HG02610 (cell line): ENCODE measurements around the gene TLE4.
A peak's percentile ranks its signal among the peaks of the same experiment; 100 is the strongest.
"Not testable (repeated sequence)": the region's sequence is repeated elsewhere in the genome, so short reads cannot be mapped to it uniquely, and the experiment has no call there.

Experiments used
- ATAC-seq: cut with Tn5 transposase; IDR thresholded peaks from one replicate; pipeline ENCODE4 v1.9.1; 2021; ENCODE audit warnings: mild to moderate bottlenecking, moderate library complexity; ENCODE audit not compliant: unreplicated experiment

The TLE4 gene

DNA sequence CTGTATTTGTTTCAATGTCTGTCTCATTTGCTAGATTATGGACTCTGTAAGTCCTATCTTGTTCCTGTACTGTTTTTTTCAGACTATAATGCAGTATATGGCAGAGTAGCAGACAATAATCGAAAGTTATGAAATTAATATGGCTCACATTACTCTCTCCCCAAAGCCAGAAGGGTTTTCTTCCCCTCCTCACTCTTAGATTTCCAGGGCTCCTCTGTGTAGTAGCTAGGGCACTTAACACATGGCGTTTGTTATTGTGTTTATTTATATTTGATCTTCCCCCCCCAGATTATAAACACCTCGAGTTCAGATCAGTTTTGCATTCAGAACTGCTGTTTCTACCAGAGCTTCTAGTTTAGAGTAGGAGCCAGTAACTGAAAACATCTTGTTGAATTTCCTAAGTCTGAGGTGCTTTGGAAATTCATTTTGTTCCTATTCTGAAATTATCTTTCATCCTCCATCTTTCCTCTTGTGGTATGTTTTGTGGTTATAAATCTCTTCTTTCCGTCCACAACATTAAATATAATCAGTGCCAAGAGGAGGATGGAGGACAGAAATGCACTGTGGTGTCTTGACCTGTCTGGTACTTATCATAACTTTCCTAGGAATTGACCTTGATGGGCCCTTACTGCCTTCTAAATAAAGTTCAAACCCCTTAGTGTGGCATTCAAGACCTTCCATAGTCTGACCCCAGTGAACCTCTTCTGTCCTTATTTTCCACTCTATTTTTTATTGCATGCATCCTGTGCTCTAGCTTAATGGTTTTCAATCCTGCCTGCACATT, 27.0 kb downstream of the TLE4 start:
- ATAC-seq: no peak

DNA sequence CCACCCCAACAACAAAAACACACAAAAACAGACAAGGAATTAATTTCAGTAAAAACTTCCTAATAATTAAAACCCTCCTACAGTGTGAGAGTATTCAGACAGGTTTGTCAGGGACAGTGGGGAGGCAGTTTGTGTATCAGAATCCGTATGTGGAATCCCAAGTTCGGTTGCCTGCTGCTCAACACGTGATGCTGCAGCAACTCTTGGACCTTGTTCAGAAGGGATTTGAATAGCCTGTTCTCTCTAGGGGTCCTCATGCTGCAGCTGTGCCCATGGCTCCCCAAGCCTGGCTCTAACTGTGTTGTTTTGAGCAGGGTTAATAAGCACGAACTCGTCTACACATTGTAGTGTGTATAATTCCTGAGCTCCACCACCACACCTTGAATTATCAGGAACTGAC, 28.7 kb downstream of the TLE4 start:
- no peak for ATAC-seq

DNA sequence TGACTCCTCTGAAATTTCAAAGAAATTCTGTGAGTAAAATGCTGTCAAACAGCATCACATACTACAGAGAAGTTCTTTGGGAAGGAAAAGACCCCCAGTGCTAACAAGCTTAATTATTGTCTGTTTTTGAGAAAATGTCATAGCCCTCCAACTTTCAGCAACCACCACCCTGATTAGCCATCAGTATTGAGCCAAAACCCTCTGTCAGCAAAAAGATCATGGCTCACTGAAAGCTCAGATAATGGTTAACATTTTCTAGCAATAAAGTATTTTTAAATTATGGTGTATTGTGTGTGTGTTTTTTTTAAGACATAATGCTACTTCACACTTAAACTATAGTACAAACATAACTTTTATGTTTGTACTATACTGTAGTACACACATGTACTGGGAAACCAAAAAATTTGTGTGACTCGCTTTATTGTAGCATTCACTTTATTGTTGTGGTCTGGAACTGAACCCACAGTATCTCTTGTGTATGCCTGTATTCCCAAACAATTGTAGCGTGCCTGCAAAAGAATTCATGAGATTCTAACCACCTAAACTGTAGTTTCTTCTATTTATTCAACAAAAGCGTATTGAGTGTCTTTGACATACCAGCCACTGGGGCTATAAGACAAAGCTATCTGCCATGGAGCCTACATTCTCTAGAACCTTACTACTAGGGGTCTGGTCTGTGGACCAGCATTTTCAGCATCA, 31.6 kb downstream of the TLE4 start:
- ATAC-seq: no peak

DNA sequence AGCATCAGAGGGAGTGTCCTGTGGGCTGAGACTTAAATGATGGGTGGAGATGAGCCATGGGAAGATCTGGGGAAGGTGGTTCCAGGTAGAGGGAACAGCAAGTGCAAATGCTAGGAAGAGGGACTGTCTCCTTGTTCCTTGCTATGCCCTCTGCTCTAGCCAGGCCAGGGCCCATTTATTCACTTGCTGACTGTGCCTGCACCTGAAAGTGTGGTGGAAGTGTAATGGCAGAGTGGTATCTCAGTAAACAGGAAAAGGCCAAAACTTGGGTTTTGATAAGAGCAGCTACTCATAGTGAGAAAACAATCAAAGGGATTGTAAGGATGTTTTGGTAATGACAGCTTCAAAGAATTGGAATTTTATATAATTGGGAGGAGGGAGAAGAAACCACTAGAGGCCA, 32.4 kb downstream of the TLE4 start:
- ATAC-seq: no peak

DNA sequence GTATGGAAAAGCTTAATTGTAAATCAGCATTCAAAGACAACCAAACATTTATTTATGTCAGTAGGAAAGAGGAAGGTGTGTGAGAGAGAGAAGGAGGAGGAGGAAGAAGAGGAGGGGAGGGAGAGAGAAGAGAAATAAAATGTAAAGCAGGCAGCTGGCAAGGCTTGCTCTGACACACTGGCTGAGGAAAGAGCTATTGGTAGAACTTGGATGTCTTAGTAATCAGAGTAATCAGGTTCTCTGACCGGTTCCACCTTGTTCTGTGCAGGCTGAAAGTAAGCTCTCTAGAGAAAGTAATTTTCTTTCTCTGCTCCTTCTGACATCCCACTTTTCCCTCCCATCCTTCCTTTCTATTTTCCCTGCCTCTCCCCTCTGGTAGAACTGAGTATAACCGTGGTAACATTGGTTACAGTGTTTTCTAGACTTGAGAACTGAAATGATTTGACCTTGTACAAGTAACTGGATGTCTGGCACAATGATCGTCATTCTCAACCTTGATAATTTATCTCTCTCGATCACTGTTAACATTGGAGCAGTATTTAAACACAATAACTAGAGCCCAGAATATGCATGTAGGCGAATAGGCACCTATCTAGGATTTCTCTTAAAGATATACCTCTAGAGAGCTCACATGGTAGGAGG, 33.3 kb downstream of the TLE4 start:
- no peak for ATAC-seq

DNA sequence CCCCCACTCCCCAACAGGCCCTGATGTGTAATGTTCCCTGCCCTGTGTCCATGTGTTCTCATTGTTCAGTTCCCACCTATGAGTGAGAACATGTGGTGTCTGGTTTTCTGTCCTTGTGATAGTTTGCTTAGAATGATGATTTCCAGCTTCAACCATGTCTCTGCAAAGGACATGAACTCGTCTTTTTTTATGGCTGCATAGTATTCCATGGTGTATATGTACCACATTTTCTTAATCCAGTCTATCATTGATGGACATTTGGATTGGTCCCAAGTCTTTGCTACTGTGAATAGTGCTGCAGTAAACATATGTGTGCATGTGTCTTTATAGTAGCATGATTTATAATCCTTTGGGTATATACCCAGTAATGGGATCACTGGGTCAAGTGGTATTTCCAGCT, 34.8 kb downstream of the TLE4 start:
- not testable (repeated sequence) for ATAC-seq

DNA sequence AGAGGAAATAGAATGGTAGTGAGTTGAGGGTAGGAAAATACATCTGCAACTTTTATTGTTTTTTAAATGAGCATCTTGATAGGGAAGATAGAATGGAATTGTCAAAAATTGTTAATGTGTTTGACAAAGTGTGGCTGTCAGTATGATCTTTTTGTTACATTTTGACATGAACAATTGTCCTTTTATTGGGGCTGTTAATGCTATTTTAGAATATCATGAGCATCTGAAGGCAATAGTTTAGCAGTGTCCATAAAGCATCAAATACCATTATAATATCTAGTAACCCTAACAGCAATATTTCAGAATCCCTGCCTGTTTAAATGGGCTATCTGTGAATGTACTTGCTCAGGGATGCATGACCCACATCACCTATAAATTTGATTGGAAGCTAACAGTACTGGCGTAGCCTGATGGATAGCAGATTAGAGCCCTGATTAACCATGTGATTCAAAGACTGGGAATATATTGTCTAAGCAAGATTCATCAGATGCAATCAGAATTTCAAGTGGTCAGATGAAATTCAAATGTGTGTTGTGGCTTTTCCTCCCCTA, 37.8 kb downstream of the TLE4 start:
- ATAC-seq: no peak

DNA sequence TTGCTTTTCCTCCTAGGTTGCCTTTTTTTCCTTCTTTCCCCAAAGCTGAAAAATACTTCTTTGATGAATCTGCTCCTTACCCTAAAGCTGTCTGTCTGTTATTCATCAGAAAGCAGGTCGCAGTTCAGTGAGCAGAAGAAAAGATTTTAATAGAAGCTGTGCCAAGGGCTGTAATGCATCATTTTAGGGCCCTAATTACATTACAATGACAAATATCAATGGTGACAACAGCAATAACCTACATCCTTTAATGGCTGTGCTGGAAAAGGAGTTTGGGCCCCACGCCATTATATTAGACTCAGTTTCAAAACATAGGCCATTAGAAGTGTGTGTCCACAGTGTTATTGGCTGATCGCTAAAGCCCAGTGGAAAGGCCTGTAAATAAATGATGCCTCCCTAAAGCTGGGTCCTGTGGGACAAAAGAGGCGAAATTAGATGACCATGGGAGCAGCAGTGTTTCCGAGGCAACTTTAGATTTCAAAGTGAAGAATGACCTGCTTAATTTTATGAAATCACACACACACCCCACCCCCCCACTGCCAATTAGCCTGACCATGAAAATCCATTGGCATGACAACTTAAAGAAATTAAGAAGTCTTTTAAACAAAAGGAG, 38.4 kb downstream of the TLE4 start:
- ATAC-seq: no peak

DNA sequence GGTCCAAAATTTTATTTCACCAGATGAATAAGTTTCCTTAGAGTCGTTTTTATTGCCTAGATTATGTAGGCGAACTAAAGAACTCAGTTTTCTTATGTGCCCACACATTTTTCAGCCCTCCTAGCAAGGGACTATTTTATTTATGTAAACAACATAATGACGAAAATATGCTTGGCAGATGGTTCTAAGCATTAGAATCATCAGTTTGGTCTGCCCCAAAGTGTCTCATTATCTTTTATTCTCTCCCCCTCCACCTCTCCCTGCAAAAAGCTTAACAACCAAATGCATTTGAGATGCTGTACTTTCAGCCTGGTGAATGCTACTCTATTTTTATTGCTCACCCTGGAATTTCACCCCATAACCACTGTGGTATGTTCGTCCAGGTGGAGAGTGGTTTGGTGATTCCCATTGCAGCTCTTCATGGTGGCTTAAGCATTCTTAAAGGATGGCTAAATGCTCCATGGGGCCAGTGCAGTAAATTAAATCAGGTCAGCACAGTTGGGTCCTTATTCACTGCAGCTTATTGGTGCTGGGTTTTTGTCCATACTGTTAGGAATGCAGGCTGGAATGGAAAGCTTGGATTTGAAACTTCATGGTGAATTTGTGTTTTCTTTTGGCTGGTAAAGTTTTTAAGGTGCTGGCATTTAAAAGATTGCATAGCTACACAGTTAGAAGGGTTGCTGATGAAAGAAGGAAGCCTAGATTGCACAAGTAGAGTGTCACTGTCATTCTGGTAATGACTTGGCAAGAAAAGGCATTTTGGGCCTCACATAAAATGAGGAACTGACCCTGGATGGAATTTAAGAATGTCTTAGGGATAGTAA, 39.2 kb downstream of the TLE4 start:
- ATAC-seq: peak; percentile 95

DNA sequence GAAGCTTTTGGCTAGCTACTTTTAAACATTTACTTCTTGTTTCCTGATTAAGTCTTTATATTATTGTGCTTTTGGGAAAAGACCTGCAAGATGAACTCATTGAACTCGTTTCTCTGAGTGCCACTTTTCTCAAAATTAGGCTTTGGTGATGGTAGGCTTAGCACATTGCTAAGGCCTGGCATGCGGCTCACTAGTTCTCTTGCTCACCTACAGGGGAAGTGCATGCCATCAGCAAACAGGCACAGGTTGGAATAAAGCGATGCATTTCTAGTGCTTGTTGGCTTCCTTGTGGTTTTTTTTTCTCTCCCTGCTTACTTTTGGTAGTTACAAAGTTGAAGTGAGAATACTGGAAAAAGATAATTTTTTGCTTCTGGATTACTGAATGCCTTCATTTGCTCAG, 41.4 kb downstream of the TLE4 start:
- ATAC-seq: no peak

DNA sequence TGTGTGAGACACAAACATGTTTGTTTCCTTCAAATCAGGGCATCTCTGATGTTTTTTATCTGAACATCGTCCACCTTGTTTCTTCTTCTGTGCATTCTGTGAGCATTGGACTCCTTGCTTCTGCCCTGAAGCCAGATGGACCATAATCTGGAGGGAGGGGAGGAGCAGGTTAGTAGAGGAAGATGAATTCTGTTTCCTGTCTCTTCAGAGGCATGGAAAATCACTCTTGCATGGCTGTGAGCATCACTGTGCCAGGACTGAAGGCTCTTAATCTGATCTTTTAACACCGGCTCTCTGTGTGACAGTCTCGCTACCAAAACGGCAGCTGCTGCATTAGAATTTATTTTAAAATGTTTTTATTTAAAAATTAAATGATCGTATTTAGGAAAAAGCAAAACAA, 43.3 kb downstream of the TLE4 start:
- ATAC-seq: no peak

DNA sequence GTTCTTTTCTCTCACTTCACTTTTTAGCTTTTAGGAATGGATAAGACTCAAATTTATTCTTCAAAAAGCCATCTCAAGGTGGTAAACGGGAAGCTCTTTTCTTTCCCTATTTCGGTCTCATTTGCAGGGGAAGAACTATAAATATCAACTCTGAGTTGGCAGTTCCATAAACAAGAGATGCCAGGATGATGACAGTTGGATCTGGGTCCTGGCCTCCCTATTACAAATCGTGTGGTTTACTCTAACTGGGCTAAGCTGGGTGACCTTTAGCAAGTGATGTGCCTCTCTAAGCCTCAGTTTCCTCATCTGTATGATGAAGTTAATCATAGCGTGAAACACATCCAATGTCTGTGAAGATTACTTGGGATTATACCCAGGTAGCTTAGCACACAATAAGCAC, 44.2 kb downstream of the TLE4 start:
- ATAC-seq: no peak

DNA sequence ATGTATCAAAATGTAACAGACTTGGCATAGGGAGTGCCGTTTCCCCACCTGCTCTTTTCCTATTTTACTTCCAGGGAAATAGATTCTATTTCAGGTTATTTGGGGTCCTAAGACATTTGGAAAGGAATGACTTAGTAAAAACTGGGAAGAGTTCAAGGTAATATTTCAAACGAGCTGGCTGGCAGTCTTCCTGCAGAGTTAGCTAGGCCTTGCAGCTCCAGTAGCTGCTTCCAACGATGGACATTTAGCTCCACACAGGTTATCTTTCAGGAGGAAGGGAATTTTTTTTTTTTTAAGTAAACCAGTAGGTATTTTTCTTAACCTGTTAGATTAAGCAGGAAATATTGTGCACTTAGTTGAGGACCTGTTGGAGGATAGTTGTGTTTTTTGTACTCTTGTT, 45.2 kb downstream of the TLE4 start:
- ATAC-seq: no peak

DNA sequence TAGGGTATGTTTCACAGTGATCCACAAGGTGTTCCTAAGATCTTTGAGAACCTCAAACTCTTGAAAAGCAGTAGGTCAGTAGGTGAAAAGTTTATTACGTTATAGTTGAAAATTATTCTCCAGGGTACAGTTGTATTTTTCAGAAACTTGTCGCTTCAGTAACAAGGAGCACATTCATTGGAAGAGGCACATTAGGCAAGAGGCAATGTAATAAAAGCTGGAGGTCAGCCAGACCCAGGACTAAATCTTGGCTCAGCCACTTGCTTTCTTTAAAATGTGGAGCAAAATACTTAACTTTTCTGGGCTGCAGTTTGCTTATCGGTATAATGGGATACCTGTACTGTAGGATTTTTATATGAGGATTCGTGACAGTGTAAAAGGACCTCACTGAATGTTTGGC, 45.6 kb downstream of the TLE4 start:
- no peak for ATAC-seq

DNA sequence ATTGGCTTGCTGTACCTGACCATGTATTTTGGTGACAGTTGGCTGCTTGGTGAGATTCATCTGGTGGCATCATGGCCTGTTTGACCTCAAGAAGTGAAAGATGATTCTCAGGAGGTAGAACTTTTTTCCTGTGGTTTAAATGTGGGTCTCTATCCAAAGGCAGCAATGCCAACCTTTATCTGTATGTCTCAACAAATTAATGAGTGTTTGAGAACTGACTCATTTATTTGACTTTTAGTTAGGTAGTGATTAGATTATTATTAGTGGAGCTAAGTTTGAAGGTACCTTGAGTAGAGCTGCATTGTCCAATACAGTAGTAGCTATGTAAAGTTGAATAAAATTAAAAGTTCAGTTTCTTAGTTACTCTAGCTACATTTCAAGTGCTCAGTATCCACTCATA, 48.2 kb downstream of the TLE4 start:
- ATAC-seq: no peak

DNA sequence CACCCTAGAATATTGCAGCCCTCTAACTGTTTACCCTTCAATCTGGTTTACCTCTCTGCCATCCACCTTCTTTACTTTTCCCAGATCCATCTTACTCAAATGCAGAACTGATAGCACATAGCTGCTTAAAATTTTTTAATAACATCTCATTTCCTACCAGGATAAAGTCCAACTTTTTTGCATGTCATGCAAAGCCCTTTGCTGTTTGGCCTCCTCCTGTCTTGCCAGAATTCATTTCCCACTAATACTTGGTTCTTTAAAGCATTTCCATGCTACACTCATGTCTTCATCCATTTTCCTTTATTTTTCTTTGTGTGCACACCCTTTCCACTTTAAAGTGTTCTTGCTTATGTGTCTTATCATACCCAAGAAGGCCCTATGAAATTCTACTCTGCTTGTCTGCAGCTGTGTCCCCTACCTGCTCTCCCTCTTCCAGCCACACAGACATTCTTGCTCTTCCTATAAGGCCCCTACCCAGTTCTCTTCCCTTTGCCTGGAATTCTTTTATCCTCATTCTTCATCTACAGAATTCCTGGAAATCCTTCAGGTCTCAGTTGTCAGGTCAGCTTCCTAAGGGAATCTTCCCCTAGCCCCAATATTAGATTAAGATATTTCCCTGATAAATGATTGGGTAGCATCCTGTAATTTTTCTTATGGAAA, 50.3 kb downstream of the TLE4 start:
- no peak for ATAC-seq

DNA sequence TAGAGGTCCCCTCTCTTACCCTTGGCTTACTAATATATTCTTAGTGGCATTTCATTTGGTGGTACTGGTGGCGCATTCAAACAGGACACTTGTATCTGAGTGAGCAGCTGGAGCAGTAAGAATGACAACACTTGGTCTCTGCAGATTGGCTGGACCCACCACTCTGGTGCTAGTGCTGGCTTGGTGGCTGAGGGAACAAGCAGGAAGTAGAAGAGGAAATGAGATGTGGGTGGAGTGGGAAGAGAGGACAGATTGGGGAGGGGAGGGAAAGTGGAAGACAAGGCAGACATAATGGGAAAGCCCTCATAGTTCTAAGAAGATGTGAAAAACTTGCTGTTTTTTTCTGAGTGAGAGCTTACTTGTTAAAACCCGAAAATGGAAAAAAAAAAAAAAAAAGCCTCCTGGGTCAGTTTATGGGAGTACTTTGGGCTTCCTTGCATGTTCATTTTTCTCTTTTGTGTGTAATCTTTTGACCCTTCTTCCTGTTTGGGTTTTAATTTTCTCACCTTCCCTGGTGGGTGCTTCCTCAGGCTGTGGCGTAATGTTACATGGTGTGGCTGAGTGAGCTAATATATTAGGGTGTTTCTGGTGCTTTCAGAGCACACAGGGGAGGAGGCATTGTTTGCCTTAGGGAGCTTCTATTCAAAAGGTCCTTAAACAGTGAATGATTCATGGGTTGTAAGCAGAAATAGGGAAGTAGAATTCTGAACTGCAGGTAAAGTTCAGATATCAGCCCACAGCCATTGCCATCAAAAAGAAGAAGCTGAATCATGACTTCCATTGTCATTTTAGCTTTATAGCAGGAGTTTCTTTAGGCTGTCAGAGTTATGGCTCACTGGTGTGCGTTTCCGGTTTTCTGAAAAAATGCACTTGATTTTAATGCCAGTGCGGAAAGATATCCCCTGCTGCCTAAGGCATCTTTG, 52.3 kb downstream of the TLE4 start:
- peak; percentile 97 for ATAC-seq

DNA sequence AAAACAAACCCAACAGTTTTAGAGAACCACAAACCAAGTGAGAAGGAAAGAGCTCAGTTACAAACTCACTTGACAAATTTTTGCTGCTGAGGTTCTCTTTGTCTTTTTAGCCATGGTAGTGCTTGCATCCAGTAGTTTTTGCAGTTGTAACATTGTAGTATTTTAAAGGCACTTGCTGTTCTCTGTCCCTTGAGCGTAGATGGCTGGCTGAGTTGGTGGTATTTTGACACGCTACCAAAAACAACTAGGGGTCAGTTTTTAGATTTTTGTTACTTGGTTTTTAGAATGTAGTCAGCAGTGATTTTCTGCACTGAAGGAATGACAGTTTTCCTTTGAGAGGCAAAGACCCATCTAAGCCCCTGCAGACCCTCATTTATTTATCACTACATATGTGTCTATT, 58.0 kb downstream of the TLE4 start:
- no peak for ATAC-seq
